Common myeloid progenitor, CD34-positive (primary cell): ENCODE results near the gene WDR18.

Experiments
- CTCF ChIA-PET: fragments of 350-600 bp; sonication (Branson Sonifier 250); formaldehyde crosslinking; loops from one replicate; lab custom pipeline; 2021; ENCODE audit warnings: antibody characterized with exemption; lab: Charles Lee
- POLR2A ChIA-PET: fragments of 350-600 bp; sonication (Branson Sonifier 250); formaldehyde crosslinking; loops from one replicate; lab custom pipeline; 2021; ENCODE audit warnings: antibody characterized with exemption; lab: Charles Lee
- DNase-seq, 3 donors: peaks; one replicate each; pipeline versions ENCODE4 v3.0.0 to v3.0.0-alpha.2; 2013
- H3K27ac ChIP-seq, 2 experiments: 1 replicate in 1 of 2; 2 replicates in 1 of 2; pipeline ENCODE4 v1.7.0; 2013; ENCODE audit warnings: inconsistent platforms in 2 of 2, low read length in 2 of 2, mild to moderate bottlenecking in 2 of 2, low read depth in 1 of 2, moderate library complexity in 1 of 2; ENCODE audit not compliant: severe bottlenecking in 2 of 2, insufficient read depth in 1 of 2, poor library complexity in 1 of 2
- H3K27me3 ChIP-seq, 5 experiments: replicated peaks in 2 of 5; 1 replicate in 3 of 5; 2 replicates in 2 of 5; pipeline versions ENCODE4 v1.6.1 to v1.7.0; 2013; ENCODE audit warnings: low read length in 4 of 5, mild to moderate bottlenecking in 2 of 5, moderate library complexity in 2 of 5, inconsistent platforms in 1 of 5; ENCODE audit not compliant: insufficient read depth in 5 of 5, control insufficient read depth in 4 of 5
- H3K36me3 ChIP-seq, 4 experiments: 1 replicate in 2 of 4; 2 replicates in 2 of 4; pipeline versions ENCODE4 v1.6.1 to v1.7.0; 2013; ENCODE audit warnings: low read length in 3 of 4, control low read depth in 1 of 4, mild to moderate bottlenecking in 1 of 4; ENCODE audit not compliant: control insufficient read depth in 4 of 4, insufficient read depth in 4 of 4
- H3K4me1 ChIP-seq, 4 experiments: 1 replicate in 3 of 4; 2 replicates in 1 of 4; pipeline versions ENCODE4 v1.6.1 to v1.7.1; 2013; ENCODE audit warnings: low read length in 3 of 4, mild to moderate bottlenecking in 3 of 4, control low read depth in 1 of 4, inconsistent platforms in 1 of 4, moderate library complexity in 1 of 4; ENCODE audit not compliant: control insufficient read depth in 4 of 4, insufficient read depth in 4 of 4; ENCODE audit errors: control extremely low read depth in 1 of 4
- H3K4me3 ChIP-seq, 7 experiments: 1 replicate in 4 of 7; 2 replicates in 3 of 7; pipeline versions ENCODE4 v1.5.1 to v1.7.0; 2013; ENCODE audit warnings: mild to moderate bottlenecking in 7 of 7, low read length in 6 of 7, moderate library complexity in 6 of 7, inconsistent platforms in 2 of 7, low read depth in 2 of 7, control low read depth in 1 of 7; ENCODE audit not compliant: insufficient read depth in 4 of 7, control insufficient read depth in 1 of 7; ENCODE audit errors: extremely low read depth in 1 of 7
- H3K9me3 ChIP-seq, 5 experiments: 1 replicate in 4 of 5; 2 replicates in 1 of 5; pipeline versions ENCODE4 v1.6.1 to v1.7.1; 2013; ENCODE audit warnings: low read length in 4 of 5, mild to moderate bottlenecking in 2 of 5, inconsistent platforms in 1 of 5, low read depth in 1 of 5, moderate library complexity in 1 of 5; ENCODE audit not compliant: control insufficient read depth in 4 of 5, insufficient read depth in 2 of 5; ENCODE audit errors: control extremely low read depth in 1 of 5
- WGBS: methylation state at CpG from one replicate; pipeline ENCODE4 v1.1.5; 2013; ENCODE audit not compliant: insufficient coverage; 5-methylcytosine and 5-hydroxymethylcytosine counted together

The WDR18 gene

DNA sequence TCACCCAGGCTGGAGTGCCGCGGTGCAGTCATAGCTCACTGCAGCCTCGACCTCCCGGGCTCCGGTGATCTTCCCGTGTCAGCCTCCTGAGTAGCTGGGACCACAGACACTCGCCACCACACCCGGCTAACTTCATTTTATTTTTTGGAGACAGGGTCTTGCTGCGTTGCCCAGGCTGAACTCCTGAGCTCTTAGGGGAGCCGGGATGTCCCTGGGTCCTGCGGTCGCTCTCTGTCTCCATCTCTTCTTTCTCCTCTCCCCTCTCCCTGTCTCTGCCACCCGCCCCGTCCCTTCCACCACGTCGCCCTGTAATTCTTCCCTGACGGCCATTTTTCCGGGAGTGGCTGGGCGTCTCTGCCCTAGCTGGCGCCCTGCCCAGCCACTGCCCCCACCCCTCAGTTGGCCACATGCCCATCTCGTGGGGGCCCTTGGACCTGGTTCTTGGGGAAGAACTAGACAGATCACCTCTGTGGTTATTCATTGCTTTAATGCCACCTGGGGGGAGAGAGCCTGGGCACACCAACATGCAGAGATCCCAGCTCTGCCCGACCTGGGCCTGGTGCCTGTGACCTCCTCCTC is 39.4 kb upstream of the WDR18 start:
- DNase-seq: no peak
- CTCF ChIA-PET: interaction anchor here (1.0 to 1.3 kb wide), 2 partner anchors 12 to 25 kb away, joined by 3 read pairs; no protein-coding TSS in a partner anchor
- H3K4me1 ChIP-seq: peaks cover 0 to 65% (median 60%) of the 10 kb centered on the region in 4 experiments
- no peaks in the 10 kb centered on the region for H3K27me3 ChIP-seq
- peaks cover 0 to 38% (median 3%) of the 10 kb centered on the region in 4 experiments for H3K36me3 ChIP-seq
- H3K27ac ChIP-seq: no peak overlapping the region
- H3K4me3 ChIP-seq: no peak overlapping the region
- POLR2A ChIA-PET: no interaction called here
- H3K9me3 ChIP-seq: no peaks in the 10 kb centered on the region
- 85% methylated on average over 20 of the region's 22 CpGs for WGBS

GRCh38 chr19:945401-946252 is 38.5 kb upstream of the WDR18 start:
- 95% methylated on average over 27 of the region's 37 CpGs for WGBS
- no peak for DNase-seq
- Histone ChIP-seq H3K4me1 (peaks cover 0 to 56% (median 54%) of the 10 kb centered on the region in 4 experiments), H3K36me3 (peaks cover 0 to 31% (median 3%) of the 10 kb centered on the region in 4 experiments), H3K9me3 (no peaks in the 10 kb centered on the region), H3K27me3 (no peaks in the 10 kb centered on the region), H3K27ac (no peak overlapping the region), H3K4me3 (no peak overlapping the region)
- POLR2A ChIA-PET: no interaction called here
- CTCF ChIA-PET: interaction anchor here (1.0 to 2.1 kb wide), 4 partner anchors 10 to 24 kb away, joined by 3 to 10 read pairs (median 3); no protein-coding TSS in a partner anchor

- peaks cover 0 to 19% (median 3%) of the 10 kb centered on the region in 4 experiments for H3K36me3 ChIP-seq
- H3K4me3 ChIP-seq: peak overlapping the region in 2 of 7 experiments; percentile 11 to 28
- H3K9me3 ChIP-seq: no peaks in the 10 kb centered on the region
- no peak overlapping the region for H3K27ac ChIP-seq
- ChIA-PET CTCF (interaction anchor here (0.5 to 2.1 kb wide), 6 partner anchors 12 to 85 kb away, joined by 3 to 10 read pairs (median 3); no protein-coding TSS in a partner anchor), POLR2A (interaction anchor here (0.6 to 1.3 kb wide), 3 partner anchors 13 to 31 kb away, joined by 3 to 5 read pairs (median 5); no protein-coding TSS in a partner anchor)
- H3K4me1 ChIP-seq: peaks cover 0 to 53% (median 40%) of the 10 kb centered on the region in 4 experiments
- H3K27me3 ChIP-seq: no peaks in the 10 kb centered on the region
- DNase-seq: no peak
- 51% methylated on average over 28 of the region's 30 CpGs for WGBS
Measured at GRCh38 chr19:947090-947706, 36.9 kb upstream of the WDR18 start.

GRCh38 chr19:947707-948539 is 36.2 kb upstream of the WDR18 start:
- 31% methylated on average over 23 of the region's 47 CpGs for WGBS
- Histone ChIP-seq H3K36me3 (peaks cover 0 to 12% (median 3%) of the 10 kb centered on the region in 4 experiments), H3K4me3 (peak overlapping the region in 3 of 7 experiments; percentile 11 to 36 (median 28)), H3K27ac (no peak overlapping the region), H3K9me3 (no peaks in the 10 kb centered on the region), H3K4me1 (peaks cover 0 to 61% (median 40%) of the 10 kb centered on the region in 4 experiments), H3K27me3 (no peaks in the 10 kb centered on the region)
- peak; percentile 86 to 99 (median 98) for DNase-seq
- ChIA-PET CTCF (interaction anchor here (0.7 to 2.1 kb wide), 7 partner anchors 9 to 34 kb away, joined by 3 to 10 read pairs (median 3); no protein-coding TSS in a partner anchor), POLR2A (interaction anchor here (0.6 to 1.3 kb wide), 3 partner anchors 13 to 30 kb away, joined by 3 to 5 read pairs (median 5); no protein-coding TSS in a partner anchor)

GRCh38 chr19:948842-949496 is 35.2 kb upstream of the WDR18 start:
- ChIA-PET POLR2A (interaction anchor here (1.3 kb wide), 1 partner anchor 16 kb away, joined by 5 read pairs; no protein-coding TSS in a partner anchor), CTCF (interaction anchor here (0.7 to 1.5 kb wide), 4 partner anchors 10 to 33 kb away, joined by 3 to 4 read pairs (median 3); no protein-coding TSS in a partner anchor)
- peak in 2 of 3 donors; percentile 39 to 45 for DNase-seq

More at GRCh38 chr19:948842-949496, 35.2 kb upstream of the WDR18 start:
- H3K9me3 ChIP-seq: no peaks in the 10 kb centered on the region
- H3K27ac ChIP-seq: no peak overlapping the region
- WGBS: 97% methylated on average over 11 of the region's 25 CpGs
- no peaks in the 10 kb centered on the region for H3K27me3 ChIP-seq
- H3K36me3 ChIP-seq: peaks cover 0 to 6% (median under 1%) of the 10 kb centered on the region in 4 experiments
- peaks cover 0 to 68% (median 48%) of the 10 kb centered on the region in 4 experiments for H3K4me1 ChIP-seq
- H3K4me3 ChIP-seq: no peak overlapping the region
